ENCODE measurements around the gene UBE2J2.

The UBE2J2 gene

DNA sequence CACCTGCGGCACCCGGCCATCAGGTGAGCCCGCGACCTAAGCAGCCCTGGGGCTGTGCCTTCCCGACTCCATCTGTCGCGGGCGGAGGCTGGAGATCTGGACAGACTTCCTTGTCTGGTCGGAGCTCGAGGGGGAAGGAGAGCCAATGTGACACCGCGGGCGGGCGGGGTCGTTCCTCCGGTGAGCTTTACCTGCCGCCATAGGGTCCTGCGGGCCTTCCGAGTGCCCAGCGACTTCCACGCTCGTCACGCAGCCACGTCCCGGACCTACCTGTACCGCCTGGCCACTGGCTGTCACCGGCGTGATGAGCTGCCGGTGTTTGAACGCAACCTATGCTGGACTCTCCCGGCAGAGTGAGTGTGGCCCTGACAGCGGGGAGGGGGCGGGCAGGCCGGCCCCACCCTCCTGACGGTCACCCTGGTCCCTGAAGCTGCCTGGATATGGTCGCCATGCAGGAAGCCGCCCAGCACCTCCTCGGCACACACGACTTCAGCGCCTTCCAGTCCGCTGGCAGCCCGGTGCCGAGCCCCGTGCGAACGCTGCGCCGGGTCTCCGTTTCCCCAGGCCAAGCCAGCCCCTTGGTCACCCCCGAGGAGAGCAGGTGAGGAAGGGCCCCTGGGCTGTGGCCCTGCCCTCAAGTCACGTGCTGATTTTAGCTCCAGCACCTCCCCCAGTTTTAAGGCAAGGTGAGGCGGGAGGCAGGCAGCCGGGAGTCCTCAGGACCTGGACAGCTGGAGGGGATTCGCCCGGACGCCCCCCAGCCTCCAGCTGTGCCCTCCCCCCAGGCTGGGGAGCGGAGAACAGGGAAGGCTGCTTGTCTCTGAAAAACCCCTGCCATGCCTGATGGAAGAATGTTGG is 35.8 kb upstream of the UBE2J2 start:
- peak; percentile 47 to 53 for DNase-seq

DNA sequence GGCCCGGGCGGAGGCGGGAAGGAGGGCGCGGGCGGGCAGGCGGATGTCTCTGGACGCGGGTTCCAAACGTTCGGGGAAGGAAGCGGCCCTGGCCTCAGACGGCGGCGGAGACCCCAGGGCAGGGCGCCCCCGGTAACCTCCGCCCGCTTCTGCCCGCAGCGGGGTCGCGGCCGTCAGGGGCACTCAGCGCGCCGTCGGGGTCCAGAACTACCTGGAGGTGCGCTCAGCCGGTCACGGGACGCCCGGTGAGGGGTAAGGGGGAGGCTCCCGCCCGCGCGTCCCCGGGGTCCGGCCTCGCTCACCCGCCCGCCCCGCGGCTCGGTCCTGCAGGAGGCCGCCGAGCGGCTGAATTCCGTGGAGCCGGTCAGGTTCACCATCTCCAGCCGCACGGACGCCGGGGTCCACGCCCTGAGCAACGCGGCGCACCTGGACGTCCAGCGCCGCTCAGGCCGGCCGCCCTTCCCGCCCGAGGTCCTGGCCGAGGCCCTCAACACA is 35.1 kb upstream of the UBE2J2 start:
- peak in 1 of 2 experiments; percentile 45 for DNase-seq

DNA sequence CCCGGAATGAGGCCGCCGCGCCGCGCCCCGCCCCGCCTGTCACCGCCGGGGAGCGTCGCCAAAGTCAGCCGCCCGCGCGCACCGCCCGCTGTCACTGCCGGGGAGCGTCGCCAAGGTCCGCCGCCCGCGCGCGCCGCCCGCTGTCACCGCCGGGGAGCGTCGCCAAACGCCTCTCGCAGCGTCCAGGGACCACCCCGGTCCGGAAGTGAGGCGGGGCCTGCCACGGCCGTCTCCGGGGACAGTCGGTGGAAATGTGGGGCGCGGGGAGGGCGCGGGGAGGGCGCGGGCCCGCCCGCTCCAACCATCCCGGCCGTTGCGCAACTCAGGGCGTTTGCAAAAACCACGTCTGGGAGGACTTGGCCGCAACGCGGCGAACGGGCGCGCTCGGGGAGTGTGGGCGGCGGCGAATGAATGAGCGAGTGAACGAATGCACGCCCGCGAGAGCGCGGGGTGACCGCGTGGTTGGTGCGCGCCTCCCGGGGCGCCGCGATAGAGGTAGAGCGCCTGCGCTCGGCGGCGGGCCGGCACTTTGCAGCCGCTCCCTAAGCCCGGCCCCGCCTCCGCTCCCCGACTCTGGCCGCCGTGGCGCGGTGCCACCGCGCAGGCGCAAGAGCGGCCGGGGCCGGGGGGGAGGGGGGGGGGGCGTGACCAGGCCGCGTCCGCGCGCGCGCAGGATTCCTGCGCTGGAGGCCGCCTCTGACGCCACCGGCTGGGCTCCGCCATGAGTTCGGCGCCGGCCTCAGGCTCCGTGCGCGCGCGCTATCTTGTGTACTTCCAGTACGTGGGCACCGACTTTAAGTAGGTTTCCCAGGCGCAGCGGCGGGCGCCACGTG is 34.5 kb upstream of the UBE2J2 start, which contains the start of the genes ACAP3 and PUSL1:
Gene ACAP3 (minus strand): TSS at position 8 of the 833 bp plus-strand sequence. CDS start 115 bp downstream, outside the sequence.
Gene PUSL1 (plus strand): TSS at position 675 of the 833 bp plus-strand sequence. CDS start 47 bp downstream, at position 722.
- DNase-seq: peak; percentile 93 to 94

DNA sequence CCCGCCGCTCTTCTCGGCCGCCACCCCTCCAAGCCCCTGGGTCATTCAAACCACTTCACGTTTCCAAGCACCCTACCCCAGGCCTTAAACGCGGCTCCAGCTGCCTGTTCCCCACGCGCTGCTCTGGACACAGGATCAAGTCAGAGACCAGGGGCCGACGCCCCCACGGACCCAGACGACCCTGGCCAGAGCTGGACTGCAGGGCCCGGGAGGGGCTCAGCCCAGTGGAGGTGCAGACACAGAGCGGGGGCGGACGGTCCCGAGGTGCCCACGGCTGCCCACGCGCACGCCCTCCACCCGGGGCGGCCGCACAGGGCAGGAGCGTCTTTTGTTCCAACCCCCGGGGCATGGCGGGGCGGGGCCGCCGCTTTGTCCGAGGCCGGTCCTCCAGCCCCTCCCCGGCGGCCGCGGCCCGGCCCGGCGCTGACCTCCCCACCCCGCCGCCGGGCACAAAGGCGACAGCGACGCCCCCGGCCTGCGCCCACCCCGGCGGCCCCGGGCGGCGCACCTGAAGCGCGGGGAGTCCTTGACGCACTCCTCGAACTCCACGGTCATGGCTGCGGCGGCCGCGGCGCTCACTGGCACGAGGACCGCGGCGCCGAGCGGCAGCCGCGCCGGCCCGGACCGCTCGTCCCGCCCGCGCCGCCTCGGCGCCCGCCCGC is 33.7 kb upstream of the UBE2J2 start:
- peak in 1 of 2 experiments; percentile 42 for DNase-seq

DNA sequence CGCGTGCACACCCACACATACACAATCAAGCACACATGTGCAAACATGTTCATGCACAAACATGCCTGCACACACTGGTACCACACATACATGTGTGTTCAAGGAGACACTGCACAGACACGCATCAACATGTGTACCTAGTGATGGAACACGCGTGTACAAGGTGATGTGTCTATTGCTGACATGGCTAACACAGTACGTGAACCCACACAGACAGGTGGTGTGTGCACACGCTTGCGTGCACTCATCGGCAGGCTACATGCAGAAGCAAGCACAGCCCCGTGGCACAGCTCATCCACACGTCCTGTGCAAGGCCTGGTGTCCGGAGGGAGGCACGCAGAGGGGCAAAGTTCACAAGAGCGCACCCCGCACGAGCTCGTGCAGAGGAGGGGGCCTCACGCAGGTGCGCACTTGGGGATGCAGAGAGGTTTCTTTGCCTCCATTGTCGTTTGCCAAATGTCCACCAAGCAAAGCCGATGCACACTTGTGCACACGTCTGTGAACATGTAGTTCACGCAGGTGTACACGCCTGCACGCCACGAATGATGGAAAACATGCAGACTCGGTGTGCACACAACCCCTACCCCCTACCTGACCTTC is 33.1 kb upstream of the UBE2J2 start:
- peak in 1 of 2 experiments; percentile 41 for DNase-seq

DNA sequence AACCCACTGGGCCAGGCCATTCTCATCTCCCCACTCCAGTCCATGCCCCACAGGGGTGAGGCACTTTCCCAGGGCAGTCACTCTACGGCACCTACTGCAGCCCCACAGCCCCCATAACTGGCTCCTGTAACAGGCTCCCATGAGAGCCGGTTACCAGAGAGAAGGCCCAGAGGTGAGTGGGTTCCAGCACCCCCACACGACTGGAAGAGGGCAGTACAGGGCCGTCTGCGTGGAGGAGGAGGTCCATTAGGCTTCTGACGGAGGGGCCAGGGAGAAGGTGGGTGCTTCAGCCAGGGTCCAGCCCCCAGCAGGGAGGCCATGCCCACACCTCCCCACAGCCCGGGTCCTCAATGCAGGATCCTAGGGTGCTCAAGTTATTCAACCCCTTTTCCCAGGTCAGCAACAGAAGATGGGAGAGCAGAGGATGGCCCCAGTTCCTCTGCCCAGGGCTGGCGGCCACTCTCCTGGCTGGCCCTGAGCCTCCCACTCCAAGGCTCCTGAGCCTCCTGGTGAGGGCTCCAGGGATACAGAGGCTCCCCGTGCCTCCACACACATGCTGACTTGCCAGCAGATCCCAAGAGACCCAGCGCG is 32.5 kb upstream of the UBE2J2 start:
- DNase-seq: peak; percentile 45 to 52

DNA sequence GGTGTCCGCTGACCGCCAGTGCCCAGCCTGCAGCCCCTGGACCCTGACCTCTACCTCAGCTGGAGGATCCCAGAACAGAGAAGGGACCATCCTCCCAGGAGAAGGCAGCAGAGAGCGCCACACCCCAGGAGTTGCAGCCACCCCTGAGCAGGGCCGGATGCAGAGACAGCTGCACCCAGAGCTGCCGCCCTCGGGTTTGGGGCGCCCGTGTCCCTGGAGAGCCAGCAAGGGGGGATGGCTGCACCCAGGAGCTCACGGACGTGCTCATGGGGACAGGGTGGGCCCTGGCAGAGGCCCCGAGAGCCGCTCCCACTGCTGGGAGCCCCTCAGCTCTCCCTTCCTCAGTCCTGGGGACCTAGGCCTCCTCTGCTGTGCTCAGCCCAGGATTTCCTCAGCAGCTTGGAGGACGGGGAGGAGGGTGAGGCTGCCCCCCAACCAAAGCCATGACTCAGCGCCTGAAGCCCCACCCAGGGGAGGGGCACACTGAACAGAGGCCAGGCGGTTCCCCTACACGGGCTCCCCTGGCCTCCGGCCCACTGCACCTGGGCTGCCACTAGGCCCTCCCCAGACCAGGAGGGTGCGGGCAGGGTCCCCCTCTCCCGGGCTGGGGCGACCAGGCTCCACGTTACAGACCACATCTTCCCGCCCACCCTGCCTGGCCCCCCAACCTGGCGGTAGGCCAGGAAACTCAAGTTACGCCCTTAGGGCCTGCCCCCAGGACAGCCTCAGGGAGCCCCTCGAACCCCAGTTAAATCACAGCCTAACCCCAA is 31.8 kb upstream of the UBE2J2 start:
- DNase-seq: peak; percentile 77 to 83

DNA sequence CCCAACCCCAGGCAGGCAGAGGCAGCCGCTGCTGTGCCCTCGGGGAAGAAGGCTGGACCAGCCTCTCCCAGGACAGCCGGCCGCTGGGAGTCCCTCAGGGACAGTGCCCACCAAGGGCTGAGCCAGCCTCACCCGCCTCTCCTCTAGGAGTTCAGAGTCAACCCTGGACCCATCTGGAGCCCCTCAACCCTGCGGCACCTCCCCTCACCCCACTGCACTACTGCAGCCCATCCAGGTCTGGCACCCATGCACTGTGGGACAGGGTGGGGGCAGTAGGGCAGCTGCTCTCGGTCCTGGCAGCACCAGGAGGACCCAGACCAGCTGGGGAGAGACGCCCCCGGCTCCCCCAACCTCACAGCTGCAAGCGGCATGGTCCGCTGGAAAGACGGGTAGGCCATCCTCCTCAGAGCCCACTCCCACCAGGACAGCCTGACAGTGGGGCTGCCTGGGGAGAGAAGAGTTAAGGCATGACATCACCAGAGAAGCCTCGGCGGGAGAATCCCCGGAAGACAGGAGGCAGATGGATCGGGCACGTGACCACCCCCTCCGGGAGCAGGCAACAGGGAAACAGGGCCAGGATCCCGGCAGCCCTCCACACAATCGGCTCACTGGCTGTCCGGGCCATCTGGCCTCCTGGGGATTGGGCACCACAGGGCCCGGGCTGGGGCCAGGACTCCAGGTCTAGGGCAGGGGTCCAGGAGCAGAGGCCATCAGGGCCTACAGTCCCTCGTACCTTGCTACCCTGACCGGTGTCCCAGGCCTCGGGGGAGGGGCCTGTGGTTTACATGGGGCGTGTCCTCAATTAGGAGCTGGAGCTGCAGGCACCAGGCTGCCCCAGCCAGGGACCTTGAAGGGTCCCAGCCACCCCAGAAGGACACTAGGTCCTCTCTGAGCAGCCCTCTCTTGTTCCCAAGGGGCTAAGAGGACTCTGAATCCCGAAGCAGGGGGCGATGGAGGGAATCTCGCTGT is 31.0 kb upstream of the UBE2J2 start:
- no peak for DNase-seq

DNA sequence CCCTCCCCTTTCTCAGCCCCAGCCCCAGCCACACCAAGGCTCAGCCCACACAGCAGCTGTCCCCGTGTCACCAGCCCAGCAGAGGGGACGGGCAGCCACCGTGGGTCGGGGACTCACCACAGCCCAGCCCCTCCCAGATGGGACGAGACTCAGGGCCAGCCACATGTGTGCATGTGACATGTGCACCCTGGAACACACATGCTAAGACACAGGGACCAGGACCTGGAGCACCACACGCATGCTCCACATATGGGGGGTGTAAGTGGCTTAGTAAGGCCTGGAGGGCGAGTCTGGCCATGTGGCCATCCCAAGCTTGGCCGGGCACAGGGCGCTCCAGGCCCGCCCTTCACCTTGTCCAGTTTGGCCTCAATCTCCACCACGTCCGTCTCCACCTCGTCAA is 30.1 kb upstream of the UBE2J2 start:
- no peak for DNase-seq

DNA sequence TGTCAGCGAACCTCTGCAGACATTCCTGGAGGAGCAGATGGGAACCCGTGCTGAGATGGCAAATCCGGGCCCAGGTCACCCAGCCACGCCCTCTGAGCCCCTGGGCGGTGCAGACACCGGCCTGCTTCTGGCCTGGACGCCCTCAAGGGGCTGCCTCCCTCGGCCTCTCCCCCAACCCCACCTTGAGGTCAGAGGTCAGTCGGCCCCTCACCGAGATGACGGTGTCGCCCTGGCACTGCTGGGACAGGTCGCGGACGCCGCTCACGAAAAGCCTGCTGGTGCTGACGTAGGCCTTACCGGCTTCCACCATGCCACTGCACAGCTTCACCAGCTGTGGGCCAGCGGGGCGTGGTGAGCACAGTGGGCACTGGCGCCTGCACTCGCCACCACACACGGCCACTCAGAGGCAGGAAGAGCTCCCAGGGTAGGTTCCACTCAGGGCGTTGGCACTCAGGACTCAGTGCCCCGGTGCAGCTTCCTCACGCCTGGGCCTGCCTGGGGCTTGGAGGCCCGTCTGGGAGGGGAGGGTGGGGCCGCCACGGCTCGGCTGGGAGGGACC is 29.4 kb upstream of the UBE2J2 start:
- no peak for DNase-seq

DNA sequence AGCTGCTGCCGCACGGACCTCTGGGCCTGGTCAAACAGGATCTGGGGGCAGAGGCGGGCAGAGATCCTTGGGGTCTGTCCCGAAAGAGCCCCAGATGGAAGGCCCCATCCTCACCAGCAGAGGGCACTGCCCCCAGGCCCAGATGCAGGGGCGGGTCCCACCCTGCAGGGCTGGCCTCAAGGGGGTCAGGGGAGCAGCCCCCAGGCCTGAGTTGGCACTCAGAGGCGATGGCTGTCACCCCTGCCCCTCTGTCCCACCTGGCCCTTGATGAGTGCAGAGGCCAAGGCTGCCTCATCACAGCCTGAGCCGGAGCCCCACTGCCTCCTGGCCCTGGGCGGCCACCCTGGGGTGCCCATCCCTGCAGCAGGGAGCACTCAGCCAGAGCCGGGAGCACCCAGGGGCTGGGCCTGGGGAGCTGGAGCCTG is 28.4 kb upstream of the UBE2J2 start:
- no peak for DNase-seq

DNA sequence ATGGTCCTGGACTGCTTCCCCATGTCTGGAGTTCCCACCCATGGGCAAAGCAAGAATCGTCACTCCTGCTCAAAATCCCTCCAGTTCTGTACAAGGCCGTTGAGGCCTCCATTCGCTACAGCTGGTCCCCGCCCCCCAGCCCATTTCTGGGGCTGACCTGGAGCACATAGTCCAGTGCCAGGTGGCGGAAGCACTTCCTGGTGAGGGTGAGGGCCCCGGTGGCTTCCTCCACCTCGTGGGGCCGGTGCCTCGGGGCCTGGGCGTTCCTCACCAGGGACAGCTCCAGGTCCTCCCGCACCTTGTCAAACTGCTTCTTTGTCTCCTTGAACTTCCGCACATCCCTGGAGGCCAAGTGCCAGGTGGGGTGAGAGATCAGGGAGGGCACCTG is 26.7 kb upstream of the UBE2J2 start:
- DNase-seq: no peak

DNA sequence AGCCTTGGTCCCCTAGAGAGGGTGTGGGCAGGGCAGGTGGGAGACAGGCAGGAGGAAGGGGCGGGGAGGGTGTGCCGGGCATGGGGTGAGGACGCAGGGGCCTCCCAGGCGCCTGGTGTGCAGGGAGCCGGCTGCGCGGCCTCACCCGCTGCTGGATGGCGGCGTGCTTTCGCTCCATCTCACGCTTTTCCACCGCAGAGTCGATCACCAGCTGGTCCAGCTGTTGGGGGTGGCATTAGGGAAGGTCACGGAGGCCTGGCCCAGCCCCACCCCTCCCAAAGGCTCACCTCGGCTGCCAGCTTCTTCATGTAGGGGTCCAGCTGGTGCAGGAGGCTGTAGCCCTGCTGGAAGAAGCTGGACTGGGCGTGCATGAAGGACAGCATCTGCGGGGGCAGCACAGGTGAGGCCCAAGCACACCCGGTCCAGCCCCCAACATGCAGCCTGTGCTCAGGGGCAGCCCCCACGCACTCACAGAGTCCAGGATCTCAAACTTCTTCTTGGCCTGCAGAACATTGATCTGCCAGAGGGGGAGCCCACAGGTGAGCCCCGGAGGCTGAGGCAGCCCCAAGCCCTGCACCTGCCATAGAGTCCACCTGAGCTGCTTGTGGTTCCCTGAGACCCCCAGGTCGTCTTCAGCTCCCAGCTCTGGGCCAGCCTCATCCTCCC is 26.2 kb upstream of the UBE2J2 start:
- DNase-seq: peak; percentile 37 to 51

DNA sequence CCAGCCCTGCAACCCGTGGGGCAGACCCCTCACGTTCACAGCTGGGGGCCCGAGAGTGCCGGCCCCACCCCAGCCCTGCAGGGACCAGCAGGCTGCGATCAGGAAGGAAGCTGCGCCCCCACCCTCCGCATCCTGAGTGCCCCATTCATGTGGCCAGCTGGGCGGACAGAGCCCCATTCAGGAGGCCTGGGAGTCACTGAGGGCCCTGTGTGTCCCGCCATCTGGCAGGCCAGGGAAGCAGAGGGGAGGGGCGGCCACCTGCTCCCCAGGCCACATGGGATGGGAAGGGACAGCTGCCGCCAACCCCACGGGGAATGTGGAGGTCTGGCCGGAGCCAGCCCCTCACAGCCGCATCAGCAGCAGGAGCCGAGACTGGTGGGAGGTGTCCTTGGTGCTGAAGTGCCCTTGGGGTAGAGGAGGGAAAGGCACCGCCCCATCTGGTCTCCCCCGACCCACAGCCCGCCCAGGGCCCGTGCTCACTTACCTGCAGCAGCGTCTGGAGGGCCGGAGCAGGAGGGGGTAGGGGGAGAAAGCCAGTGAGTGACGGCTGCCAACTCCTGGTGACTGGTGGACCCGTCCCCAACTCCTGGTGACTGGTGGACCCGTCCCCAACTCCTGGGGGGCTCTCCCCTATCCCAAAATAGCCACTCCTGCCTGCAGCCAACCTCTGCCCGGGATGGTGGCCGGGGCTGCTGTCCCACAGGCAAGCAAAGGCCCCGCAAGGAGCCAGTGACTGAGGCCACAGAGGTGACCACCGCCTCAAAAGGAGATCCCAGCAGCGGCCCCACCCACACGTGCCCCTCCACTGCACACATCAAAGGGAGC is 25.4 kb upstream of the UBE2J2 start:
- no peak for DNase-seq

DNA sequence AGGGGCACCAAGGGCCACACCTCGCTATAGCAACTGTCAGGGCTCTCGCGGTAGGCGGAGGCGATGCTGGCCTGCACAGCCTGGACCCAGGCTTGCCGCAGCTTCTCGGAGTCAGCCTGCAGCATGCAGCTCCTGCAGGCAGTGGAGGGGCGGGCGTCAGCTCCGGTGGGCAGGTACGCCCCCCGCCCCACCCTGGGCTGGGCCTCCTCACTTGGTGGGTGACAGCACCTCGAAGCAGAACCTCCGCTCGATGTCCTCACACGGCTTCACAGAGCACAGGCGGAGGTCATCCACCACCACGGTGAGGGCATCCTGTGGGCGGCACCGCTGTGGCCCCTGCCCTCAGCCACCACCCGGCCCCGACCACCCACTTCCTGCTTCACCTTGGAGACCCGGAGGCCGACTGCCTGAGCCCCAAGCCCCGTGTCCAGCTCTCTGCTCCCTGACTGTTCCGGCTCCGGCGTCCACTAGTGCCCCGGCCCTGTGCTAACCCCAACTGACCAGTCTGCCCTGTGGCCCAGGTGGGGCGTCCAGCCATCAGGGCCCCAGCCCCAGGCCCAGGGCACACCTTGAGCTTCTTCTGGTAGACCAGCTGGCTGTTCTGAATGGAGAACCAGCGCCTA is 24.3 kb upstream of the UBE2J2 start:
- no peak for DNase-seq

DNA sequence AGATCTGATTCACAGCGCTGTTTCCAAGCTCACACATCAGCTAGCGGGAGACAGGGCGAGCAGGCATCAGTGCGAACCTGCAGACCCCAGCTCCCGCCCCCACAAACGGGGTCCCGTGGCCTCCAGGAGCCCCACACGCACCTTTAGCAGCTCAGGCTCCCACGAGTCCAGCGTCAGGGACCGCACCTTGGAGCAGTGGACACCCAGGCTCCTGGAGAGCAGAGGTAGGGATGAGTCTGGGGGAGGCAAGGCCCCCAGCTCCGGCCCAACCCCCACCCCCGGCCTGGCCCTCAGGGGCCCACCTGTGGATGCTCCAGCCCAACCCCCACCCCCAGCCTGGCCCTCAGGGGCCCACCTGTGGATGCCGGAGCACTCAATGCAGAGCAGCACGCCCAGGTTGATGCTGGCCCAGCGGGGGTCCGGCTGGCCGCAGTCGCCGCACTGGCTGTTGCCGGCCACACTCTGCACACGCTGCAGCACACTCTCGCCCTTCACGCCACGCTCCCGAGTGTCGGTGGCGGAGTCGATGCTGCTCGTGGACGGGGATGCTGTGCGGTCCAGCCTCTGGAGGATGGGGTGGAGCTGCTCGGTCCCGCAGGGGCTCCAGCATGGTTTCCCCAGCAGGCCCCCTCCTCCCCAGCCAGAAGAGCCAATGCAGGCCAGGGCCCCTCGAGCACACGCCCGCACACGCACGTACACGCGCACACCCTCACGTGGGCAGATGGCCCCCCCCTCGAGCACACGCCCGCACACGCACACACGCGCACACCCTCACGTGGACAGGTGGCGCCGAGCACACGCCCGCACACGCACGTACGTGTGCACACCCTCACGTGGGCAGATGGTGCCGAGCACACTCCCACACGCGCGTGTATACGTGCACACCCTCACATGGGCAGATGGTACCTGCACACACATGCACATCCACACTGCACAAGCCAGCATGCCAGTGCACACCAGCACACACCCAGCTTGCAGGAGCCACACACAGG is 22.7 kb upstream of the UBE2J2 start:
- DNase-seq: no peak
